NCI-H82 (cell line): ENCODE results near the gene PGM1.

ENCODE experiments used
- DNase-seq: peaks from one replicate; lab custom pipeline; 2025; lab: John Stamatoyannopoulos, UW

The PGM1 gene

DNA sequence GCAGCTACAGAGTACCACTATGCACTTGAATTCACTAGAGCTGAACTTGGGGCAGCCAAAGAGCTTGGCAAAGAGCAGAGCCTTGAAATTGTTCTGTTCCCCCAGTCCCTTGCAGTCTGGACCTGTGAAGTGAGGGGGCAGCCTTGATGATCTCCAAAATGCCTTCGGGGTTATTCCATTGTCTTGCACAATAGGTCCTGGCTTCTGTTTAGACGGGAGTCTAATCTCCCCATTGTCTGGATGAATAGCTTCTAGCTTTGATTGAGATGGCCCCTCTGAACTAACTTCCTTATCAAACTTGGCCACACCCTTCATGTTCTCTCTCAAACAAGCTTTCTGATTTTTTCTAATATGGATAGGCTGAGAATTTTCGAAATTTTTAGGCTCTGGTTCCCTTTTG, 72.6 kb downstream of the PGM1 start:
- no peak for DNase-seq

DNA sequence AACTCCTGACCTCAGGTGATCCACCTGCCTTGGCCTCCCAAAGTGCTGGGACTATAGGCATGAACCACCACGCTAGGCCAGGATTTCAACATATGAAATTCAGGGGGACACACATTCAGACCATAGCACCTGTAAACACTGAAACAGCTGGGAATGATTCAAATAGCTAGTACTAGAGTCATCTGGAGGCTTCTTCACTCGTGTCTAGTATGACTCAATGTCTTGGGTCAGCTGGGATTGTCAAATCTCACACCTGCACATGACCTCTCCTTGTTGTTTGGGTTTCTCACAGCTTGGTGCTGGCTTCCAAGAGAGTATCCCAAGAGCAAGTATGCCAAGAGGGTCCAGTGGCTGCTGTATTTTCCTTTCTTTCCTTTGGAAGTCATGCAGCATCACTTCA, 75.1 kb downstream of the PGM1 start:
- DNase-seq = no peak

DNA sequence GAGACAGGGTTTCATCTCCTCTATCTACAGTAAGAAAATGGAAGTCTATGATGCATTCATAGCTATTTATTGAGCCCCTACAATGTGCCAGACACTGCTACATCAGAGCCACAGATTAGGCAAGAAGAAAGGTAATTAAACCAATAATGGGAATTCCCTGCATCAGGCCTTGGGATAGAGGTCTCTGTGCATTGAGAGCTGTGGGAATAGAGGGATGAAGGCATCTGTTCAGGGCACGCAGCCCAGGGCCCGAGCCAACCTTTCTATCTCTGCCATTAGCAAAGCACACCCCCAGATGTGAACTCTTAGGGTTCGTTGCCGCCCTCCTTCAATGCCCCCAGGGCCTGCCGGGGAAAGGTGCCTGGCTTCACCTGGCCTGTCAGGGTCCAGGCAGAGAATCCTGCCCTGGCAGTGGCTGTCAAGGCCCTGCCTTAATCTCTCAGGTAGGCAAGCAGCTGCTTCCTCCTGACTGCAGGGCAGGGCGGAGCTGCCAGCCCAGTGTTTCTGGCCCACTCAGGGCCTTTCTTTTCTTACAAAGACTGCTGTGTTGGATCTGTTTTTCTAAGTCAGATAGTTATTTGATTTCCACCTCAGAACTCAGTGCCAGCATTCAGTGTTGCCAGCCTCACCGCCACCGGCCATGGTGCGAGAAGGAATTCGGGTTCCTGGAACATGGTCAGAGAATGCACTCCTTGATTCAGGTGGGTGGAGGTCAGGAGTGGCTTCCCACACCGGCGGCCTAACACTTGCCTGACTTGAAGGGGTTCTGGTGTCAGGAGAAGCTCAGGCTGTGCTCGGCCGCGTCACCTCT, 76.1 kb downstream of the PGM1 start:
- no peak for DNase-seq

DNA sequence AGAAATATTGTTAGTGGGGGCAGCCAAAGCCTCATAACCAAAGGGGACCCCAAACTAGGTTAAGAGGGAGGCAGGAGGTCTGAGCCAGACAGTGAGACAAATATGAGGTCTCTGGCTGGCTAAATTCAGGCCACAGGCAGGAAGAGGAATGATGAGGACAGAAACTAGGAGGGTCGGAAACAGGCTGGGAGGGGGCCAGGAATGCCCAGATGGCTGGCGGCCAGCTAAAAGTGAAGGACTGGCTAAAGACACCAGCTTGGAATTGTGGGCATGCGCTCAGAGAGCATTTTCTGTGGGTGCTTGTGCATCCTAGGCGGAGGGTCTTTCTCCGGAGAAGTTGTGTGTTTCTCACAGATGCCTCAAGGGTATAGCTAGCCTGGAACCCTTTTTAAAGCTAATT, 77.0 kb downstream of the PGM1 start:
- DNase-seq = no peak

DNA sequence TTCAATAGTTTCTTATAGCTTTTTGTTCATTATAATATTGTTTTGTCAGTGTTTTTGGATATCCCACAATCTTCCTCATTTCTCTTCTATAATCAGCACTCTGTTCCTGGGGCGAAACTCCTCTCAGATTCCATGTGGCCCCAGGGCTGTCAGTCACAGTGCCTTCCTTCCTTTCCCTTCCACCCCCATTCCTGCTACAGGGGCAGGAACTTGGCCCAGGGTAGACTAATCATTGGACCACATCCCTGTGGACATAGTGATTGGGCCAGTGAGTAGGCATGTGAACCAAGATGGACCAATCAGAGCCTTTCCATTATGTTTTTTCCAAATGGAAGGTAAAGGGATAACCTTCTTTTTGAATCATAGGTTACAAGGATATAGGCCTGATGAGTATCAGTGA, 78.3 kb downstream of the PGM1 start:
- no peak for DNase-seq

DNA sequence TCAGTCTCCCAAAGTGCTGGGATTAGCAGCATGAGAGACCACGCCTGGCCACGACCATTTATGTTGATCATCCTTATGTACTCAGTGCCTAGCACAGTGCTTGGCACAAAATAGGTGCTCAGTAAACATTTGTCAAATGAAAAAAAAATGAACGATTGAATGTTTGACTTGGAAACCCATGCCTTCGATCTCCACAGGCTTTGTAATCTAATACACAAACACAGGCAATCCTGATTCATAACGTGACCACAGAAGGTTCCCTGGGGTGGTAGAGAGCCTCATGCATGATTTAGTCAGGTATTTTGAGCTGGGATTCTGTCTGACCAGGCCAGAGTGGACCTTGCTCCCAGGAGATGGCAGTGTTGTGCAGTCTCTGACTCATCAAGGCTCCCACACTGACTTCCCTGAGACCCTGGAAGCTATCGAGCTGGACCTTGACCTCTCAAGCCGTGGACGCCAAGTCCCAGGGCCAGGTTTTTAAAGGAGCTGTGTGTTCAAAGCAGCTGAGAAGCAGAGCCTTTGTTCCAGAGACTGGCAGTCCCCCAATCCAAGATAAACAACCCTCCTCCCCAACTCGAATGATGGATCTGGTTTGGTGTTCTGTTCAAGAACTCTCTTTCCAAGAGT, 81.1 kb downstream of the PGM1 start:
- DNase-seq = peak; percentile 80

DNA sequence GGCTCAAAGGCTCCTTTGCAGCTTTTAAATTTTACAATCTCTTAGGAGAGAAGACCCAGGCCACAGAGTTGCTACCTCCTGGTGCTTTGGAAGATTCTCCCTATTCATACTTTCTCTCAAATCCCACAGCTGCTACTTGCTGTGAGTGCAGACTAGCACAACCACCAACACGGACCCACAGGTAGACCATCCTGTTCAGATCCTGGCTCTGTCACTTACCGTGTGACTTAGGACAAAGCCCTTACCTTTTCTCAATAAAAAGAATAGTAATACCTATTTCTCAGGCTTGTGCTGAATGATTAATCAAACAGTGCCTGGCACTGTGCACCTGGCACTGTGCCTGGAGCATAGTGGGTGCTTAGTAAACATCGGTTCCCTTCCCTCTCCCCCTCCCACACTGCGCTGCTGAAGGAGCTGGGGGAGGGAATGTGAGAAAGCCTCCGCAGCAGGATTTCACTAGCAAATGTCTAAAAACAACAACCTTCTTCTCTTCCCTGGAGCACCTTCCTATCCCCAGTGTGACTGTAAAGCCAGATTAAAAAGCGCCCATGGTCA, 81.7 kb downstream of the PGM1 start:
- DNase-seq = no peak

DNA sequence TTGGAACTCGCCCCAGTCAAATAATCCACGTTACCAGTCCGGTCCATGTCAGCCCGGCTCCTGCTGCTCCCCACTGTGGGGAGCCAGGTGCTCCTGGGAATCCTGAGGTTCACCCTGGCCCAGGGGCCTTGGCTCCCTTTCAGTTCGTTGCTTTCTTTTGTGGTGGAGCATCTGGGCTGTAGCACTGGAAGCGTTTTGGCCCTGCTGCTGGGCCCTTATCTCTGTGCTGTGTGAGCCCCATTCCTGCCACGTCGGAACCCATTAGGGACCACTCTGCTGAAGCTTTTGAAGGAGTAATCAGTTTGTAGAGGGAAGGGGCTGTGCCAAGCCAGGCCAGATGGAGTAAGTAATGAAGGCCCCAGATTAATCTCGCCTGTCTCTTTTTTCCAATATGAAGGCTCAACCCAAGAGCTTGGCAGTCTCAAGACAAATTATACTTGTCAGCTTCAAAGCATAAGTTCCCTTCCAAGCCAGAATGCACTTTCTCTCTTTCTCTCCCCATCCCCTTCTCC, 82.3 kb downstream of the PGM1 start:
- peak; percentile 69 for DNase-seq

DNA sequence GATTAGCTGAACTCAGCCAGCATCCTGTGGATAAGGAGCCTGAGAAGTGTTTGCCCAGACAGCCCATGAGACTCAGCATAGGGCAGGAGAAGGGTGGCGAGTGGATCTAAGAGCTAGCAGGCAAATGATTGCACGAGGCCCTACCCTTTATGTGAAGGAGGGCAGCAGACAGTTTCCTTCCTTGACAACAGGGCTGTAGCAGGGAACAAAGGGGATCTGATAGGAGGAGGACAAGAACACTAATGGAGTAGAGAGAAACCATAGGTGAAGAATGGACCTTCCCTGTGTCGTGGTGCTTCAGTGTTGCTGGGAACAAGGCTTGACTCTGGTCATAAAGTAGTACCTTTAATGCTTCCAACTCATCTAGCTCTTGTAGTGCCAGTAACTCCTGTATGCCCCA, 84.3 kb downstream of the PGM1 start:
- no peak for DNase-seq

DNA sequence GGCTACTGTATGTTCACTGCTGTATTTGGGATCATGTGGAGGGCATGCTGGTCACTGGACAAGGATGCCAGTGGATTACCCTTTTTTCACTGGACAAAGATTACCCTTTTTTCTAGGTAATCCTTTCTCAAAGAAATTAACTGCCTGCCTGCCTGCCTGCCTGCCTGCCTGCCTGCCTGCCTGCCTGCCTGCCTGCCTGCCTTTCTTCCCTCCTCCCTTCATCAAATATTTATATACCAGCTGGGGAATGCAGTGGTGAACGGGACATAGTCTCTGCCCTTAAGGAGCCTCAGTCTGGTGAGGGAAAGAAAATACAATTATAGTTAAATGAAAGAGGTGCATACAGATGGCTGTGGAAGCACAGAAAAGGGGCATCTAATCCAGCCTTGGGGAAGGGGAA, 85.0 kb downstream of the PGM1 start:
- no peak for DNase-seq

DNA sequence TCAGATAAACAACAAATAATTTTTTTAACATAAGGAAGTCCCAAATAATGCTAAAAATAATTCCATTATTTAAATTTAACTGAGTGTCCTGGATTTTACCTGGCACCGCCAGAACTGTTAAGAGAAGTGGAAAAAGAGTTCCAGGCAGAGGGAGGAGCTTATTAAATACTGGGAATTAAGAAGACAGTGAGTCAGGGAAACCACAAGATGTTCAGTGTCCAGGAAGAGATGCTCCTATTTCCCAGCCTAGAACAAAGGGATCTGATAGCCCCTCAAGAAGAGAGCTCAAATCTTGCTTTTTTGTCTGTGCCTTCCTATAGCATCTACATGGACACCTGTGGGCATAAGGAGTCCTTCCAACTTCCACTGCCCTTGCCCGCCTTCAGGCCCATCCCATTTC, 85.9 kb downstream of the PGM1 start:
- DNase-seq = no peak

DNA sequence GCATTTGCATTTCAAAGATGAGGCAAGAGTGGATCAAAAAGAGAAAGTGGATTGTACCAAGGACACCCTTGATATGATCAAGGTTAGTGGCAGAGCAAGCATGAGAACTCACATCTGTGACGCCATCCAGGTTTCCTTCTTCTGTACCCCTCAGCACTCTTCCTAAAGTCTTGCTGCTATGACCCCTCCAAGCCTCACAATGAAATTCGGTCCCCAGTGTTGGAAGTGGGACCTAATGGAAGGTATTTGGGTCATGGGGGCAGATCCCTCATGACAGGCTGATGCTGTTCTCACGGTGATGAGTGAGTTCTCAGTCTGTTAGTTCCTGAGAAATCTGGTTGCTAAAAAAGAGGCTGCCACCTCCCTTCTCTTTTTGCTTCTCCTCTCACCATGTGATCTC, 86.4 kb downstream of the PGM1 start:
- no peak for DNase-seq

DNA sequence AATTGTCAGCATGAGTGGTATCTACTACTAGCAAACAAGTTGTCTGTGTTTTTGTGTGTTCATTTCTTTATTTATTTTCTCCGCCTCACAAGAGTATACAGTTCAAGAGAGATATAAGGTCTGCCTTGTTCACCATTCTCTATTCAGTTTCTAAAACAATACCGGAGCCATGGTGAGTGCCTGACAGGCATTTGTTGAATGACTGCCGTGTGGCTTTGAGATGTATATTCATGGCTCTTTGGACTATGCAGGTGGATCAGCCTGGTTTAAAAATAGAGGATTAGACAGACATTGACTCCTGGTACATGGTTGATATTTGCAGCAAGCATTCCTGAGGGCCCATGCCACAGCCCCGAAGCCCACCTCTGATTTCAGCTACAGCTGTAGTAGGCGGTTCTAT, 89.7 kb downstream of the PGM1 start:
- DNase-seq = no peak

DNA sequence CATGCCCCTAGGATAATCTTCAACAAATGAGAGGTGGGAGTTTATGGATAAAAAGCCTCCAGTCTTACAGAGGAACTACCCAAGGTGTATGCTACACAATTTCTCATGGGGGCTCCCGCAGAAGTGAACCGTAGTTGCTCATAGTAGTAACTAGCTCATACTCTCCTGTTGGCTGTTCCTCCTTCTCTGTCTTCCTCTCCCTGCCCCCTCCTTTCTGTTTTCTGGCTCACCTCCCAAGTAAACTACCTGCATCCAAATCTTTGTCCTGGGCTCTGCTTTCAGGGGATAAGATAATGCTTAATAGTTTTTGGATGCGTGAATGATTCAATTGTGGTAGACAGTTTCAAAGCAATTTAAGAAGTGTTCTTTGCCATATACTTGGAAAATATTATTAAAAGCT, 90.5 kb downstream of the PGM1 start:
- no peak for DNase-seq

DNA sequence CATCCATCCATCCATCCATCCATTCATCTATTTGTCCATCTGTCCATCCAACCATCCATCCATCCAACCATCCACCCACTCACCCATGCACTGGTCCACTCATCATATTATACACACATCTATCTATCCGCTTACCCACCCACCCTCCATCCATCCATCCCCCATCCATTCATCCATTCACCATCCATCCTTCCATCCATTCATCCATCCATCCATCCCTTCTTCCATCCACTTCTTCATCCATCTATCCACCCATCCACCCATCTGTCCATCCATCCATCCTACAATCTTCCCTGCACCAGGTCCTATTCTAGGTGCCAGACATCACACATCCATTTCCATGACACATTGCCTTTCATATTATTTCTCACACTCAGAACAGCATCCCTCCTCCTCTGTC, 93.5 kb downstream of the PGM1 start:
- DNase-seq = no peak

DNA sequence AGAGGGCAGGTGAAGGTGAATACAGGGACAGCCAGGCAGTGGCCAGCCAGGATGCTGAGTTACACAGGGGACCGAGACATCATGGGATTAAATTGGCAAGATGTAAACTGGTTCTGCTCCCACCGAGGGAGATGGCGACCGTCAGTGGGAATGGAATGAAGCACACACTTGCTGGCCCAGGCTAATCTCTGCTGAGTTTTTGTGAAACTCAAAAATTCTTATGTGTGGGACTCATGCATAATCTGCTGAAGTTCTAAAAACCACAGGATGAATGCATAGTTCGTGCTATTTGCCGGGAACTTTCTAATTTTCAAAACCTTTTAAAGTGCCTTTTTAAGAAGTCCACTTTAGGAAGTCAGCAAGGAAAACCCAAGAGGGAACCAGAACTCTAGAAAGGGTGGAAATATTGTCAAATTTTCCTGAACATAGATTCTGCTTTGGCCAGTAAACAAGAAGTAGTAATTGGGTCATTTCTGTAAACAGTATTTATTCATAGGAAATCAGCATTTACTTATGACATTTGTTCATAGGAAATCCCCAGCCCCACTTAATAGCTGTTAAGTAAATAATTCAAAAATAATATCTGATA, 95.2 kb downstream of the PGM1 start:
- no peak for DNase-seq

DNA sequence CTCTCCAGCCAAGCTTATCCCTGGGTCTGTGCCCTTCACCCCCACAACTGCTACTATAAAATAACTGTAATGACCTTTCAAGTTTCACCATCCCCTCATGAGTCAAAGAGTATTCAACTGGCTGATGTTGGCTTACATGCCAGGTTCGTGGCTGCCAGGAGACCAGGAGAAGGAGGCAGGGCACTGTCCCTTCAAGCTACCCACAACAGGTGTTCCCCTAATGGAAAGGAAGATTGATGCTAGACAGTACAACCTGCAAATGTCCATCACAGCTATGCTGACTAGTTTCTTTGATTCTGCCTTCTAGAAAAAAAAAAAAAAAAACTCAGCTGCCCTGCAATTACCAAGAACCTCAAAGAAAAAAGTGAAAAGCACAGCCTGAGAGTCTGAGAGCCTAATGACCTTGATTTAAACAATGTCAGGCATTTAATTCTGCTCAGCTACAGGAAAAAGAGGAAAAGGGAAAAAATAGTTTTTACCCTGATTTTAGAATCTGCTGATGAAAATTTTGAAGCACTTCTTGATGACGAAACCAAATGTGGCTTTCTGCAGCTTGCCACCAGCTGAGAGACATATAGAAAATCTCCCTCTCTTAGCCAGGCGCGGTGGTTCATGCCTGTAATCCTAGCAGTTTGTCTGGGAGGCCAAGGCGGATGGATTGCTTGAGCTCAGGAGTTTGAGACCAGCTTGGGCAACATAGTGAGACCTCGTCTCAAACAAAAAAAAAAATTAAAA, 97.9 kb downstream of the PGM1 start:
- DNase-seq = no peak

DNA sequence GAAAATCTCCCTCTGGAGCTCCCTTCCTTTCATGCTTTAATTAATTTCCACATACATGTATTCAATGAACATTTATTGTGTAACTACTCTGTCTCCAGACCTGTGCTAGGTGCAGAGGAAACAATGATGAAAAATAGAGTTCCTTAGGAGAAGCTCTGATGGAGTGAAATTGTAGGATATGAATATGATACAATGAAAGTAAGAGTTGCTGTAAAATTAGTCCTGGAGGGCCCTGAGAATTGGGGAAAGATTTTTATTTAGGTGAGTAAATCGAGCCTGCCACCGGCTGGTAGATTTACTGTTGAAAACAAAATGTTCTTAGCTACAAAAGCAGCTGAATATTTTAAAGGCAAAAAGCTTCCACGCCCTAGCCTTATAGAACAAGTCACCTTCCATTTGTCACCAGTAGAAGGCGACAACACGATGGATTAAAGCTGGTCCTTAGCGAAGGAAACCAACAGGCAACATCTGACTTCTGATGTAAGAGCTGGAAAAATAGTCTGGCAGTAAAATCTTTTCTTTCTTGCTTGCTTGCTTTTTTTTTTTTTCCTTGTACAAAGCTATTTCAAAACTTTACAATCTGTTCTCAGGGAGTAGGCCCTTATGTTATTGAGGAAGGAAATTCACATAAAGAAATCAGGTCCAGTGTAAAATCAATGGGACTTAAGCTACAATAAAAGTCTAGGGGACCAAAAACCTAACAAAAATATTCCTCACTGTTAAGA, 98.7 kb downstream of the PGM1 start:
- peak; percentile 88 for DNase-seq

DNA sequence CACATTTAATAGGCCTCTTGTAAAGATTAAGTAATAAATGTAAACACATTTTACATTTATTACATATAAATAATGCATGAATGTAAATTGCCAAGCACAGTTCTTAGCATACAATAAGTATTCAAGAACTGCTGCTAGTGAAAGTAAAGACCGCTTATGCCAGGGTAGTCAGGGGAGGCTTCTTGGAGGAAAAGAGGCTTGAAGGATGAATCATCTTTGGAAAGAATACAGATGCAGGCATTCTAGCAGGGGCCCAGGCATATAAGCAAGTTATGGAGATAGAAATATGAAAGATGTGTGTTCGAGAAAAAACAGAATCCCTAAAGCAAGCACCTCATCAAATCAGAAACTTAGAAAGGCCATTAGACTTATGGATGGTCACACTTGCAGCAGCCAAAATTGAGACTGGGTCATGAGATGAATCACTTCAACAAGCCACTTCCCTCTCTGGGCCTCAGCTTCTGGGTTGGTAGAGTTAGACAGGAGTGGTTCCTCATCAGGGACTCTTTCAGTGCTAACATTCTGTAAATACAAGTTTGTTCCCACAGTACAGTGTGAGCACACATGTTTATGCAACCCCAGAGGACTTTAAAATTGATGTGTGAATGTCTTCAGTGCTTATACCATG, 100.8 kb downstream of the PGM1 start:
- DNase-seq = no peak

DNA sequence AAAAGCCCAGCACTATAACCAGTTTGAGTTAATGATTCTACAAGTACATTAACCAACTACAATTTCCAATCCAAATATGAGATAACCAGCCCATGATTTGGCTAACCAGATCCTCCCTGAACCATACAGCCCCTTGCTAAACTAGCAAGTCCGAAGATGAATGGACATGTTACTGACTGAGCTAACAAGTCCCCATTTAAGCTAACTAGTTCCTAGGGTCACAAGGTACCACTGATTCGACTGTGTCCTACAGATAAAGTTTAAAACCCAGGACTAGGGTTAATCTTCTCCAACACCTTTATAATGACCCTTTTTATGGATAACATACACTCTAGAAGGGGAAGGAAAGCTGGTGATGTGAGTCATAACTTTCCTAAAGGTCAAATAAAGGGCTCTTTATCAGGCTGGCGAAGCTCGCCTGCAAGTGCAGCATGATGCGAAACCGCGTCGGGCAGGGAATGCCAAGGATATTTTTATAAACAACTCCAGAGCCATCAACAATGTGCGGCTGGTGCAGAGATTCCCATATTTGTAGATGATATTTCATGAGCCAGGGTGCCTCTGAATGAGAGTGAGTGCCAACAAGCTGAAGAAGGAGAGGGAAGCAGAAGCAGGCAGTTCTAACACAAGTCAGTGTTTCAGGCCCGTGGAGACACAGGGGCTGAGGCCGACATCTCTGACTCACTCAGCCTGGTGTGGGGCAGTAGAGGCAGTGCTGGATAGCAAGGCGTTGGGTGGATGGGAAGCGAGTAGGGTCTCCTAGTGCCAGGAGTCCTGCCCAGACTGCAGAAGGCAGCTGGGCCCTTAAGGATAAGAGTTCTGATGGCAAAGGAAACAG, 105.0 kb downstream of the PGM1 start:
- DNase-seq = no peak
